Endodermal cell (in vitro differentiated cells): ENCODE results near the gene ITGAD. TPM values are rescaled to one million over a fixed set of nuclear protein-coding genes. Genes with fewer than 3 reads are reported as not detected.

Source experiments
- DNase-seq: peaks from one replicate; pipeline ENCODE4 v3.0.0-alpha.2; 2017
- H3K27ac ChIP-seq: 2 replicates; pipeline ENCODE4 v1.5.1; 2013; ENCODE audit warnings: mild to moderate bottlenecking, low read depth, low read length, moderate library complexity
- H3K27me3 ChIP-seq: 2 replicates; pipeline ENCODE4 v1.6.1; 2013; ENCODE audit warnings: mild to moderate bottlenecking, low read length, moderate library complexity; ENCODE audit not compliant: insufficient read depth, control insufficient read depth, poor library complexity, severe bottlenecking
- H3K36me3 ChIP-seq: 2 replicates; pipeline ENCODE4 v1.7.0; 2013; ENCODE audit warnings: mild to moderate bottlenecking, low read length, moderate library complexity; ENCODE audit not compliant: control insufficient read depth, insufficient read depth
- H3K4me1 ChIP-seq: one replicate; pipeline ENCODE4 v1.7.0; 2013; ENCODE audit warnings: low read length; ENCODE audit not compliant: control insufficient read depth, insufficient read depth
- H3K4me3 ChIP-seq: 2 replicates; pipeline ENCODE4 v1.5.1; 2013; ENCODE audit warnings: mild to moderate bottlenecking, low read length, moderate library complexity
- H3K9ac ChIP-seq: 2 replicates; pipeline ENCODE4 v1.6.1; 2013; ENCODE audit warnings: mild to moderate bottlenecking, low read length, moderate library complexity; ENCODE audit not compliant: poor library complexity, severe bottlenecking; ENCODE audit errors: extremely low read depth
- H3K9me3 ChIP-seq: 2 replicates; pipeline ENCODE4 v1.6.1; 2013; ENCODE audit warnings: mild to moderate bottlenecking, low read length, moderate library complexity; ENCODE audit not compliant: control insufficient read depth
- H3K27ac Mint-ChIP-seq: 2 replicates; pipeline ENCODE4 v1.8.0; 2020; ENCODE audit warnings: mixed read lengths
- H3K27me3 Mint-ChIP-seq: 2 replicates; pipeline ENCODE4 v1.8.0; 2021; ENCODE audit warnings: mild to moderate bottlenecking, mixed read lengths; ENCODE audit not compliant: insufficient read depth
- H3K36me3 Mint-ChIP-seq: 2 replicates; pipeline ENCODE4 v1.8.0; 2020; ENCODE audit warnings: low read depth, mixed read lengths
- H3K4me1 Mint-ChIP-seq: 2 replicates; pipeline ENCODE4 v1.8.0; 2020; ENCODE audit warnings: mixed read lengths
- H3K4me3 Mint-ChIP-seq: 2 replicates; pipeline ENCODE4 v1.8.0; 2020; ENCODE audit warnings: mild to moderate bottlenecking, moderate library complexity, mixed read lengths
- H3K9me3 Mint-ChIP-seq: 2 replicates; pipeline ENCODE4 v1.8.0; 2020; ENCODE audit warnings: mild to moderate bottlenecking, mixed read lengths
- WGBS, 2 experiments: methylation state at CpG; one replicate each; pipeline versions ENCODE4 v1.1.5 to v1.1.7; 2013; ENCODE audit warnings: missing lambda C conversion rate in 2 of 2, mixed read lengths in 1 of 2; ENCODE audit not compliant: insufficient coverage in 1 of 2, insufficient read length in 1 of 2; 5-methylcytosine and 5-hydroxymethylcytosine counted together
- total RNA-seq, 2 donors: library from RNA; stranded (reverse); fragmentation: NEBNext Ultra II Directional in 1 of 2; extraction: Animal tissue kit (Norgen Biotek cat#: 25700) in 1 of 2; gene quantifications; 2 replicates in 1 of 2; 3 replicates in 1 of 2; pipeline ENCODE4 v1.2.1, GENCODE V29; 2021
- TF ChIP-seq, protein P1 (sequence below): fragments of 200-600 bp; sonication (generic); conservative IDR thresholded peaks from 2 replicates; pipeline ENCODE4 v1.5.0; 2021; ENCODE audit warnings: antibody characterized with exemption, mild to moderate bottlenecking

Gene ITGAD
- total RNA-seq, 2 donors from 2014 or later = not detected

DNA sequence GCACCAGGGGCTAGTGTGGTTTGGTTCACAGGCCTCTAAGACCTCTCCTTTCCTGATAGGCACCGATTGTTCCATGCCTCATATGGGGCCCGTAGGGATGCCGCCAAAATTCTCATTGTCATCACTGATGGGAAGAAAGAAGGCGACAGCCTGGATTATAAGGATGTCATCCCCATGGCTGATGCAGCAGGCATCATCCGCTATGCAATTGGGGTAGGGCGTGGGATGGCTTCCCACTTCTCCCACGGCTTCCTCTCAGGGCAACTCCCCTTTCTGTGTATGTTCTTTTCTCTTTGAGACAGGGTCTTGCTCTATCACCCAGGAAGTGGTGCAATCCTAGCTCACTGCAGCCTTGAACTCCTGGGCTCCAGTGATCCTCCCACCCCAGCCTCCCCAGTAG, 32.9 kb upstream of the ITGAD start:
- Mint-ChIP-seq H3K36me3 (no peaks in the 10 kb centered on the region), H3K4me1 (no peaks in the 10 kb centered on the region), H3K9me3 (no peaks in the 10 kb centered on the region), H3K27ac (no peak overlapping the region), H3K4me3 (no peak overlapping the region), H3K27me3 (peaks cover 4% of the 10 kb centered on the region)
- Histone ChIP-seq H3K9me3 (no peaks in the 10 kb centered on the region), H3K27me3 (no peaks in the 10 kb centered on the region), H3K4me1 (no peaks in the 10 kb centered on the region), H3K36me3 (no peaks in the 10 kb centered on the region), H3K9ac (no peak overlapping the region), H3K27ac (no peak overlapping the region), H3K4me3 (no peak overlapping the region)
- no peak for DNase-seq
- TF ChIP-seq, protein P1, sequence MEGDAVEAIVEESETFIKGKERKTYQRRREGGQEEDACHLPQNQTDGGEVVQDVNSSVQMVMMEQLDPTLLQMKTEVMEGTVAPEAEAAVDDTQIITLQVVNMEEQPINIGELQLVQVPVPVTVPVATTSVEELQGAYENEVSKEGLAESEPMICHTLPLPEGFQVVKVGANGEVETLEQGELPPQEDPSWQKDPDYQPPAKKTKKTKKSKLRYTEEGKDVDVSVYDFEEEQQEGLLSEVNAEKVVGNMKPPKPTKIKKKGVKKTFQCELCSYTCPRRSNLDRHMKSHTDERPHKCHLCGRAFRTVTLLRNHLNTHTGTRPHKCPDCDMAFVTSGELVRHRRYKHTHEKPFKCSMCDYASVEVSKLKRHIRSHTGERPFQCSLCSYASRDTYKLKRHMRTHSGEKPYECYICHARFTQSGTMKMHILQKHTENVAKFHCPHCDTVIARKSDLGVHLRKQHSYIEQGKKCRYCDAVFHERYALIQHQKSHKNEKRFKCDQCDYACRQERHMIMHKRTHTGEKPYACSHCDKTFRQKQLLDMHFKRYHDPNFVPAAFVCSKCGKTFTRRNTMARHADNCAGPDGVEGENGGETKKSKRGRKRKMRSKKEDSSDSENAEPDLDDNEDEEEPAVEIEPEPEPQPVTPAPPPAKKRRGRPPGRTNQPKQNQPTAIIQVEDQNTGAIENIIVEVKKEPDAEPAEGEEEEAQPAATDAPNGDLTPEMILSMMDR = no peak
- 88 to 90% methylated on average over 5 to 7 of the region's 7 CpGs for WGBS, 2 experiments

DNA sequence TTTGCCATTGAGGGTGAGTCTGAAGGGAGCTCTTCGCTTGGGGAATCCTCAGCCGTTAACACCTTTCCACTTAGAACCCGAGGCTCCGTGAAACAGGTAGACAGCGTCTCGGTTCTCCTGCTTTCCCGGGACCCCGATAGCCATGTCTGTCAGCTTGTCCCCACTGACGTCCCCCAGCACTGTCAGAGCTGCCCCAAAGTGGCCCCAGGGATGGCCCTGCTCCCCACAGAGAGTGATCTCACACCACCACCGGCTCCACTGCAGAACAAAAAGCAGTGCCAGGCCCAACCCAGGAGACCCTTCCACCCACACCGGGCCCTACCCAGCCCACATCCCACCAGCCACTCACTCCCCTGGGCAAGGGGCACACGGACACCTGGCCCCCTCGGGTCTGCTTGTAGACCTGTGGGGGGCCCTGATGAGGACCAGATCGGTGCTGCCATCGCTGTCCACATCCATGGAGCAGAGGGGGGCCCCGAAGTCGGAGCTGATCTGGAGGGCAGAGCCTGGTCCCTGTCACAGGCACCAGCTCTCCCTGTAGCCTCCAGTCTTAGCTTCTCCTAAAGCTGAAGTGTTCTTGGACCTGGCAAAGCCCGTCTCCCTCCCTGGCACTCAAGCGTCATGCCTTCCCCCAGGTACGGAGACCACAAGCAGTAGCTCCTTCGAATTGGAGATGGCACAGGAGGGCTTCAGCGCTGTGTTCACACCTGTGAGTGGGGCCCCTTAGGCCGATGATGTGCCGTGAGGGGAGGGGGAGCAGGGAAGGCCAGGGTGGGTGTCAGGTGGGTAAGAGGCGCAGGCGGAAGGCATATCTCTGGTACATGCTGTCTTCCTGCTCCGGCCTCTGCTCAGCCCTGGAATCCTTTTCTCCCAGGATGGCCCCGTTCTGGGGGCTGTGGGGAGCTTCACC, 31.7 kb upstream of the ITGAD start:
- no peak for DNase-seq
- Mint-ChIP-seq H3K9me3 (no peaks in the 10 kb centered on the region), H3K4me3 (no peak overlapping the region)

DNA sequence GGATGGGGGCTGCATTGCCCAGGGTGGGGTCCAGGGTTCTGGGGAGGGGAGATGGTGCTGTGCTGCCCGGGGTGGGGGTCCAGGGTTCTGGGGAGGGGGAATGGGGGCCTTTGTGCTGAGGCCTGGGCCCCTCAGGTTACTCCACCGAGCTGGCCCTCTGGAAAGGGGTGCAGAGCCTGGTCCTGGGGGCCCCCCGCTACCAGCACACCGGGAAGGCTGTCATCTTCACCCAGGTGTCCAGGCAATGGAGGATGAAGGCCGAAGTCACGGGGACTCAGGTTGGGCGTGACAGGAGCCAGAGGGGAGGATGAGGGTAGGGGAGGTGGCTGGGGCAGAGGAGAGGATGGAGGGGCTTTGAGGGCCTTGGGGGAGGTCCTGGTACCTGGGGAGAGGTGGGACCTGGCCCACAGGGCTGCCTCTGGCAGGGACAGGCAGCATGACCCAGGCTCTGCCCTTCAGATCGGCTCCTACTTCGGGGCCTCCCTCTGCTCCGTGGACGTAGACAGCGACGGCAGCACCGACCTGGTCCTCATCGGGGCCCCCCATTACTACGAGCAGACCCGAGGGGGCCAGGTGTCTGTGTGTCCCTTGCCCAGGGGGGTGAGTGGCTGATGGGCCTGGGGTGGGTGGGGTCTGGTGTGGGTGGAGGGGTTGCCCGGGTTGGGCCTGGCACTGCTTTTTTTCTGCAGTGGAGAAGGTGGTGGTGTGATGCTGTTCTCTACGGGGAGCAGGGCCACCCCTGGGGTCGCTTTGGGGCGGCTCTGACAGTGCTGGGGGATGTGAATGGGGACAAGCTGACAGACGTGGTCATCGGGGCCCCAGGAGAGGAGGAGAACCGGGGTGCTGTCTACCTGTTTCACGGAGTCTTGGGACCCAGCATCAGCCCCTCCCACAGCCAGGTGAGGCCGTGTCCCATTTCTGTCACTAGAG, 30.4 kb upstream of the ITGAD start:
- 85 to 92% methylated on average over 4 to 26 of the region's 26 CpGs for WGBS, 2 experiments

More for the DNA sequence above, 31.7 kb upstream of the ITGAD start:
- Histone ChIP-seq H3K9me3 (no peaks in the 10 kb centered on the region), H3K27ac (no peak overlapping the region), H3K36me3 (no peaks in the 10 kb centered on the region), H3K4me3 (no peak overlapping the region), H3K9ac (no peak overlapping the region), H3K27me3 (no peaks in the 10 kb centered on the region), H3K4me1 (no peaks in the 10 kb centered on the region)
- TF ChIP-seq, protein P1 = no peak
- Mint-ChIP-seq H3K4me1 (no peaks in the 10 kb centered on the region), H3K36me3 (no peaks in the 10 kb centered on the region), H3K27ac (no peak overlapping the region), H3K27me3 (peaks cover 4% of the 10 kb centered on the region)
- 89 to 90% methylated on average over 18 to 28 of the region's 28 CpGs for WGBS, 2 experiments

More for the DNA sequence above, 30.4 kb upstream of the ITGAD start:
- H3K4me1 Mint-ChIP-seq = no peaks in the 10 kb centered on the region
- peaks cover 9% of the 10 kb centered on the region for H3K27me3 Mint-ChIP-seq
- no peaks in the 10 kb centered on the region for H3K36me3 Mint-ChIP-seq
- TF ChIP-seq, protein P1 = no peak
- no peak overlapping the region for H3K4me3 ChIP-seq
- H3K9me3 ChIP-seq = no peaks in the 10 kb centered on the region
- no peak overlapping the region for H3K27ac Mint-ChIP-seq
- no peak overlapping the region for H3K4me3 Mint-ChIP-seq
- H3K4me1 ChIP-seq = no peaks in the 10 kb centered on the region
- H3K9me3 Mint-ChIP-seq = no peaks in the 10 kb centered on the region
- no peak overlapping the region for H3K27ac ChIP-seq
- no peaks in the 10 kb centered on the region for H3K27me3 ChIP-seq
- DNase-seq = no peak
- H3K36me3 ChIP-seq = no peaks in the 10 kb centered on the region
- no peak overlapping the region for H3K9ac ChIP-seq
